SJSA1 (cell line): ENCODE results near the gene DMKN. TPM values are rescaled to one million over a fixed set of nuclear protein-coding genes. Genes with fewer than 3 reads are reported as not detected.
A peak's percentile ranks its signal among the peaks of the same experiment; 100 is the strongest.

Experiments used
- DNase-seq, 2 experiments: peaks; one replicate each; pipeline ENCODE4 v3.0.0-alpha.2; 2015 to 2020; ENCODE audit warnings: low spot score in 2 of 2, low read depth in 1 of 2
- H3K27ac ChIP-seq: fragments of 250-450 bp; sonication (Bioruptor Pico); 2 replicates; pipeline ENCODE4 v1.5.1; 2020; ENCODE audit warnings: mild to moderate bottlenecking, moderate library complexity
- H3K27me3 ChIP-seq: fragments of 250-450 bp; sonication (Bioruptor Pico); replicated peaks from 2 replicates; pipeline ENCODE4 v1.5.1; 2020; ENCODE audit warnings: mild to moderate bottlenecking, moderate library complexity
- H3K36me3 ChIP-seq: fragments of 250-450 bp; sonication (Bioruptor Pico); 2 replicates; pipeline ENCODE4 v1.5.1; 2020; ENCODE audit warnings: mild to moderate bottlenecking
- H3K4me1 ChIP-seq: fragments of 250-450 bp; sonication (Bioruptor Pico); replicated peaks from 2 replicates; pipeline ENCODE4 v1.6.1; 2021; ENCODE audit warnings: mild to moderate bottlenecking
- H3K4me3 ChIP-seq: fragments of 250-450 bp; sonication (Bioruptor Pico); 2 replicates; pipeline ENCODE4 v1.5.1; 2020; ENCODE audit warnings: mild to moderate bottlenecking
- H3K9me3 ChIP-seq: fragments of 250-450 bp; sonication (Bioruptor Pico); replicated peaks from 2 replicates; pipeline ENCODE4 v1.5.1; 2020; ENCODE audit warnings: mild to moderate bottlenecking
- total RNA-seq: library from RNA; depleted of rRNA; stranded (reverse); fragments of >200 nt; shearing (Covaris generic); gene quantifications from 2 replicates; pipeline ENCODE4 v1.2.3, GENCODE V29; 2014

DMKN gene
- total RNA-seq, 1 experiment from 2014 or later, result not detected

- Histone ChIP-seq H3K4me1 (peaks cover 4% of the 10 kb centered on the region), H3K27ac (no peak overlapping the region), H3K27me3 (peaks cover 73% of the 10 kb centered on the region), H3K36me3 (no peaks in the 10 kb centered on the region), H3K4me3 (no peak overlapping the region), H3K9me3 (0 out of 2 replicates have a peak, but pooled peaks cover 3% of the 10 kb centered on the region)
- DNase-seq, result no peak
Measured at GRCh38 chr19:35509018-35509652, 4.3 kb downstream of the DMKN start.

GRCh38 chr19:35508129-35508528 lies 5.3 kb downstream of the DMKN start:
- Histone ChIP-seq H3K36me3 (no peaks in the 10 kb centered on the region), H3K9me3 (0 out of 2 replicates have a peak, but pooled peaks cover 3% of the 10 kb centered on the region), H3K4me1 (peaks cover 4% of the 10 kb centered on the region), H3K4me3 (no peak overlapping the region), H3K27ac (no peak overlapping the region), H3K27me3 (peaks cover 78% of the 10 kb centered on the region)
- no peak for DNase-seq

GRCh38 chr19:35507561-35507960 lies 5.9 kb downstream of the DMKN start:
- H3K36me3 ChIP-seq, result no peaks in the 10 kb centered on the region
- H3K4me3 ChIP-seq, result no peak overlapping the region
- peaks cover 4% of the 10 kb centered on the region for H3K4me1 ChIP-seq
- H3K27me3 ChIP-seq, result peaks cover 82% of the 10 kb centered on the region
- DNase-seq, result no peak
- 0 out of 2 replicates have a peak, but pooled peaks cover 3% of the 10 kb centered on the region for H3K9me3 ChIP-seq
- H3K27ac ChIP-seq, result no peak overlapping the region

GRCh38 chr19:35506011-35506410 lies 7.4 kb downstream of the DMKN start:
- Histone ChIP-seq H3K36me3 (no peaks in the 10 kb centered on the region), H3K4me1 (peaks cover 4% of the 10 kb centered on the region), H3K27ac (no peak overlapping the region), H3K27me3 (peaks cover 83% of the 10 kb centered on the region), H3K9me3 (0 out of 2 replicates have a peak, but pooled peaks cover 3% of the 10 kb centered on the region), H3K4me3 (no peak overlapping the region)
- no peak for DNase-seq

- no peaks in the 10 kb centered on the region for H3K9me3 ChIP-seq
- H3K36me3 ChIP-seq, result no peaks in the 10 kb centered on the region
- no peaks in the 10 kb centered on the region for H3K4me1 ChIP-seq
- H3K27me3 ChIP-seq, result peaks cover 62% of the 10 kb centered on the region
- no peak overlapping the region for H3K27ac ChIP-seq
- no peak for DNase-seq
- H3K4me3 ChIP-seq, result no peak overlapping the region
Measured at GRCh38 chr19:35502751-35503150, 10.7 kb downstream of the DMKN start.

GRCh38 chr19:35501684-35502083 lies 11.8 kb downstream of the DMKN start:
- Histone ChIP-seq H3K9me3 (no peaks in the 10 kb centered on the region), H3K27ac (no peak overlapping the region), H3K36me3 (no peaks in the 10 kb centered on the region), H3K4me3 (no peak overlapping the region), H3K4me1 (no peaks in the 10 kb centered on the region), H3K27me3 (peaks cover 51% of the 10 kb centered on the region)
- no peak for DNase-seq

GRCh38 chr19:35500611-35501010 lies 12.8 kb downstream of the DMKN start:
- H3K4me3 ChIP-seq, result no peak overlapping the region
- no peaks in the 10 kb centered on the region for H3K9me3 ChIP-seq
- H3K4me1 ChIP-seq, result no peaks in the 10 kb centered on the region
- peaks cover 40% of the 10 kb centered on the region for H3K27me3 ChIP-seq
- no peaks in the 10 kb centered on the region for H3K36me3 ChIP-seq
- H3K27ac ChIP-seq, result no peak overlapping the region
- no peak for DNase-seq

- Histone ChIP-seq H3K4me3 (no peak overlapping the region), H3K36me3 (no peaks in the 10 kb centered on the region), H3K27ac (no peak overlapping the region), H3K9me3 (no peaks in the 10 kb centered on the region), H3K27me3 (peaks cover 35% of the 10 kb centered on the region), H3K4me1 (no peaks in the 10 kb centered on the region)
- DNase-seq, result no peak
Measured at GRCh38 chr19:35498984-35499527, 14.4 kb downstream of the DMKN start.

- peaks cover 30% of the 10 kb centered on the region for H3K27me3 ChIP-seq
- H3K27ac ChIP-seq, result no peak overlapping the region
- H3K4me3 ChIP-seq, result no peak overlapping the region
- no peaks in the 10 kb centered on the region for H3K4me1 ChIP-seq
- no peak for DNase-seq
- no peaks in the 10 kb centered on the region for H3K36me3 ChIP-seq
- H3K9me3 ChIP-seq, result no peaks in the 10 kb centered on the region
Measured at GRCh38 chr19:35498220-35498619, 15.2 kb downstream of the DMKN start.

- H3K36me3 ChIP-seq, result no peaks in the 10 kb centered on the region
- H3K4me1 ChIP-seq, result no peaks in the 10 kb centered on the region
- no peak overlapping the region for H3K4me3 ChIP-seq
- peaks cover 29% of the 10 kb centered on the region for H3K27me3 ChIP-seq
- no peak overlapping the region for H3K27ac ChIP-seq
- no peak for DNase-seq
- H3K9me3 ChIP-seq, result no peaks in the 10 kb centered on the region
Measured at GRCh38 chr19:35497406-35497805, 16.0 kb downstream of the DMKN start.

GRCh38 chr19:35495107-35496064 lies 18.1 kb downstream of the DMKN start:
- no peaks in the 10 kb centered on the region for H3K36me3 ChIP-seq
- H3K27me3 ChIP-seq, result peaks cover 22% of the 10 kb centered on the region
- no peaks in the 10 kb centered on the region for H3K4me1 ChIP-seq
- no peak overlapping the region for H3K27ac ChIP-seq
- H3K9me3 ChIP-seq, result no peaks in the 10 kb centered on the region
- peak in 1 of 2 experiments; percentile 45 for DNase-seq
- H3K4me3 ChIP-seq, result no peak overlapping the region

- H3K27me3 ChIP-seq, result peaks cover 18% of the 10 kb centered on the region
- H3K4me1 ChIP-seq, result no peaks in the 10 kb centered on the region
- no peaks in the 10 kb centered on the region for H3K36me3 ChIP-seq
- no peaks in the 10 kb centered on the region for H3K9me3 ChIP-seq
- no peak overlapping the region for H3K27ac ChIP-seq
- no peak overlapping the region for H3K4me3 ChIP-seq
- DNase-seq, result no peak
Measured at GRCh38 chr19:35493971-35494370, 19.5 kb downstream of the DMKN start.

GRCh38 chr19:35491836-35492360 lies 21.6 kb downstream of the DMKN start:
- H3K36me3 ChIP-seq, result no peaks in the 10 kb centered on the region
- no peak overlapping the region for H3K4me3 ChIP-seq
- H3K27ac ChIP-seq, result no peak overlapping the region
- H3K9me3 ChIP-seq, result no peaks in the 10 kb centered on the region
- peaks cover 22% of the 10 kb centered on the region for H3K27me3 ChIP-seq
- DNase-seq, result no peak
- H3K4me1 ChIP-seq, result no peaks in the 10 kb centered on the region

- no peaks in the 10 kb centered on the region for H3K4me1 ChIP-seq
- no peak within 1 kb of the TSS for H3K27ac ChIP-seq
- DNase-seq, result no peak
- no peaks in the 10 kb centered on the region for H3K36me3 ChIP-seq
- H3K9me3 ChIP-seq, result no peaks in the 10 kb centered on the region
- H3K27me3 ChIP-seq, result peaks cover 28% of the 10 kb centered on the region
- no peak within 1 kb of the TSS for H3K4me3 ChIP-seq
Measured at GRCh38 chr19:35490364-35490763, 23.1 kb downstream of the DMKN start, which contains the start of gene KRTDAP. Gene KRTDAP, minus strand, starts transcription at chr19:35490464. Its CDS starts 22 bp downstream, at chr19:35490442.
